ENCODE data around the gene PTOV1. TPM values are rescaled to one million over a fixed set of nuclear protein-coding genes. Genes with fewer than 3 reads are reported as not detected.
A peak's percentile ranks its signal among the peaks of the same experiment; 100 is the strongest.

Gene PTOV1
- total RNA-seq, 1 donor from 2014 or later = 249 TPM

GRCh38 chr19:49873834-49874233 is 22.9 kb downstream of the PTOV1 start:
- no peak for DNase-seq (ENCODE audit: low spot score)

- DNase-seq (ENCODE audit: low spot score) = no peak
Measured at GRCh38 chr19:49874503-49875157, 23.7 kb downstream of the PTOV1 start.

- no peak for DNase-seq (ENCODE audit: low spot score)
Measured at GRCh38 chr19:49875177-49875576, 24.2 kb downstream of the PTOV1 start.

- DNase-seq (ENCODE audit: low spot score) = peak; percentile 53
Measured at GRCh38 chr19:49875857-49876421, 25.0 kb downstream of the PTOV1 start.

GRCh38 chr19:49876422-49877019 is 25.6 kb downstream of the PTOV1 start:
- DNase-seq (ENCODE audit: low spot score) = peak; percentile 98

GRCh38 chr19:49877020-49877878 is 26.3 kb downstream of the PTOV1 start, which contains the start of the genes AKT1S1 and TBC1D17:
Gene AKT1S1 (minus strand): TSS chr19:49877355. CDS start chr19:49873295, 4,060 bp downstream.
Gene TBC1D17 (plus strand): TSS chr19:49877702. CDS start chr19:49877724, 22 bp downstream.
- DNase-seq (ENCODE audit: low spot score) = peak; percentile 100

- peak; percentile 98 for DNase-seq (ENCODE audit: low spot score)
Measured at GRCh38 chr19:49877879-49878743, 27.2 kb downstream of the PTOV1 start.

- DNase-seq (ENCODE audit: low spot score) = no peak
Measured at GRCh38 chr19:49878744-49879070, 27.7 kb downstream of the PTOV1 start.

- DNase-seq (ENCODE audit: low spot score) = no peak
Measured at GRCh38 chr19:49879243-49879963, 28.4 kb downstream of the PTOV1 start.

- DNase-seq (ENCODE audit: low spot score) = no peak
Measured at GRCh38 chr19:49880162-49880869, 29.4 kb downstream of the PTOV1 start.

- DNase-seq (ENCODE audit: low spot score) = no peak
Measured at GRCh38 chr19:49881186-49881585, 30.2 kb downstream of the PTOV1 start.

- no peak for DNase-seq (ENCODE audit: low spot score)
Measured at GRCh38 chr19:49881672-49882394, 30.9 kb downstream of the PTOV1 start.

GRCh38 chr19:49882643-49883042 is 31.7 kb downstream of the PTOV1 start:
- DNase-seq (ENCODE audit: low spot score) = no peak

- no peak for DNase-seq (ENCODE audit: low spot score)
Measured at GRCh38 chr19:49883094-49883493, 32.1 kb downstream of the PTOV1 start.

- DNase-seq (ENCODE audit: low spot score) = no peak
Measured at GRCh38 chr19:49884109-49884508, 33.1 kb downstream of the PTOV1 start.

- no peak for DNase-seq (ENCODE audit: low spot score)
Measured at GRCh38 chr19:49884760-49885159, 33.8 kb downstream of the PTOV1 start.

- no peak for DNase-seq (ENCODE audit: low spot score)
Measured at GRCh38 chr19:49887037-49887664, 36.2 kb downstream of the PTOV1 start.

GRCh38 chr19:49887665-49888509 is 36.9 kb downstream of the PTOV1 start:
- no peak for DNase-seq (ENCODE audit: low spot score)

All from mucosa of gallbladder (tissue), 1 donor.